ENCODE results near the gene PRKN.
"Not testable (repeated sequence)": the region's sequence is repeated elsewhere in the genome, so short reads cannot be mapped to it uniquely, and the experiment has no call there.

The PRKN gene

GRCh38 chr6:161314541-161315245 is 1412.9 kb downstream of the PRKN start:
- DNase-seq (ENCODE audit: low read depth in 2 of 2) = not testable (repeated sequence)

GRCh38 chr6:161313940-161314509 is 1413.5 kb downstream of the PRKN start:
- no peak for DNase-seq (ENCODE audit: low read depth in 2 of 2)

- not testable (repeated sequence) for DNase-seq (ENCODE audit: low read depth in 2 of 2)
Measured at GRCh38 chr6:161313475-161313874, 1414.1 kb downstream of the PRKN start.

GRCh38 chr6:161309774-161310173 is 1417.8 kb downstream of the PRKN start:
- DNase-seq (ENCODE audit: low read depth in 2 of 2) = not testable (repeated sequence)

- no peak for DNase-seq (ENCODE audit: low read depth in 2 of 2)
Measured at GRCh38 chr6:161308075-161308655, 1419.4 kb downstream of the PRKN start.

GRCh38 chr6:161305860-161306259 is 1421.7 kb downstream of the PRKN start:
- no peak for DNase-seq (ENCODE audit: low read depth in 2 of 2)

- DNase-seq (ENCODE audit: low read depth in 2 of 2) = no peak
Measured at GRCh38 chr6:161303628-161304340, 1423.8 kb downstream of the PRKN start.

GRCh38 chr6:161302949-161303348 is 1424.6 kb downstream of the PRKN start:
- DNase-seq (ENCODE audit: low read depth in 2 of 2) = no peak

- DNase-seq (ENCODE audit: low read depth in 2 of 2) = no peak
Measured at GRCh38 chr6:161301338-161301737, 1426.2 kb downstream of the PRKN start.

GRCh38 chr6:161300823-161301222 is 1426.7 kb downstream of the PRKN start:
- DNase-seq (ENCODE audit: low read depth in 2 of 2) = no peak

GRCh38 chr6:161299726-161300125 is 1427.8 kb downstream of the PRKN start:
- DNase-seq (ENCODE audit: low read depth in 2 of 2) = no peak
